ENCODE measurements around the gene GALNT14. TPM values are rescaled to one million over a fixed set of nuclear protein-coding genes. Genes with fewer than 3 reads are reported as not detected.

GALNT14 gene
- total RNA-seq, 2 donors from 2014 or later, result 0.31 TPM; not detected in 1

GRCh38 chr2:30894498-30895119, 243.6 kb downstream of the GALNT14 start:
- ATAC-seq (no peak), DNase-seq (no peak)
- intact Hi-C loops (cut with DNase I, micrococcal nuclease), result no loop called here

- no peak for DNase-seq
- ATAC-seq, result no peak
- intact Hi-C loops (cut with DNase I, micrococcal nuclease), result no loop called here
Observed at GRCh38 chr2:30888852-30889409, 249.3 kb downstream of the GALNT14 start.

GRCh38 chr2:30886080-30886479, 252.2 kb downstream of the GALNT14 start:
- intact Hi-C loops (cut with DNase I, micrococcal nuclease), result no loop called here
- DNase-seq (no peak), ATAC-seq (no peak)

- intact Hi-C loops (cut with DNase I, micrococcal nuclease), result no loop called here
- ATAC-seq (no peak), DNase-seq (no peak)
Observed at GRCh38 chr2:30883822-30884221, 254.4 kb downstream of the GALNT14 start.

GRCh38 chr2:30883184-30883583, 255.1 kb downstream of the GALNT14 start:
- intact Hi-C loops (cut with DNase I, micrococcal nuclease), result no loop called here
- ATAC-seq, result no peak
- DNase-seq, result no peak

- intact Hi-C loops (cut with DNase I, micrococcal nuclease), result no loop called here
- ATAC-seq (no peak), DNase-seq (no peak)
Observed at GRCh38 chr2:30880516-30880915, 257.7 kb downstream of the GALNT14 start.

GRCh38 chr2:30877833-30878232, 260.4 kb downstream of the GALNT14 start:
- intact Hi-C loops (cut with DNase I, micrococcal nuclease), result no loop called here
- no peak for ATAC-seq
- no peak for DNase-seq

GRCh38 chr2:30872797-30873196, 265.4 kb downstream of the GALNT14 start:
- ATAC-seq, result no peak

GRCh38 chr2:30871980-30872789, 266.1 kb downstream of the GALNT14 start:
- intact Hi-C loops (cut with DNase I, micrococcal nuclease), result no loop called here
- no peak for ATAC-seq
- no peak for DNase-seq

More at GRCh38 chr2:30872797-30873196, 265.4 kb downstream of the GALNT14 start:
- intact Hi-C loops (cut with DNase I, micrococcal nuclease), result no loop called here
- no peak for DNase-seq

- ATAC-seq (no peak), DNase-seq (no peak)
- intact Hi-C loops (cut with DNase I, micrococcal nuclease), result no loop called here
Observed at GRCh38 chr2:30871440-30871839, 266.8 kb downstream of the GALNT14 start.

- intact Hi-C loops (cut with DNase I, micrococcal nuclease), result no loop called here
- DNase-seq (no peak), ATAC-seq (no peak)
Observed at GRCh38 chr2:30869988-30870387, 268.3 kb downstream of the GALNT14 start.

GRCh38 chr2:30867385-30867784, 270.9 kb downstream of the GALNT14 start:
- intact Hi-C loops (cut with DNase I, micrococcal nuclease), result no loop called here
- ATAC-seq (no peak), DNase-seq (no peak)

- DNase-seq (no peak), ATAC-seq (no peak)
- intact Hi-C loops (cut with DNase I, micrococcal nuclease), result no loop called here
Observed at GRCh38 chr2:30866974-30867373, 271.3 kb downstream of the GALNT14 start.

GRCh38 chr2:30865892-30866681, 272.2 kb downstream of the GALNT14 start:
- ATAC-seq, result no peak
- intact Hi-C loops (cut with DNase I, micrococcal nuclease), result no loop called here
- no peak for DNase-seq

- intact Hi-C loops (cut with DNase I, micrococcal nuclease), result no loop called here
- ATAC-seq, result no peak
Observed at GRCh38 chr2:30865243-30865642, 273.0 kb downstream of the GALNT14 start.

GRCh38 chr2:30862054-30862651, 276.1 kb downstream of the GALNT14 start:
- peak; percentile 59 for ATAC-seq
- intact Hi-C loops (cut with DNase I, micrococcal nuclease), result no loop called here
- peak; percentile 45 to 75 for DNase-seq

More at GRCh38 chr2:30865243-30865642, 273.0 kb downstream of the GALNT14 start:
- DNase-seq, result no peak

GRCh38 chr2:30860726-30861125, 277.5 kb downstream of the GALNT14 start:
- intact Hi-C loops (cut with DNase I, micrococcal nuclease), result no loop called here
- DNase-seq, result no peak
- no peak for ATAC-seq

Data from left colon (tissue), 2 donors.